GM23338 (cell line): ENCODE results near the gene HSH2D. TPM values are rescaled to one million over a fixed set of nuclear protein-coding genes. Genes with fewer than 3 reads are reported as not detected.

Experiments
- ATAC-seq: fragments of 200-7000 bp; cut with Tn5 transposase; 3 replicates; pipeline ENCODE4 v1.9.1; 2020
- DNase-seq: peaks from one replicate; pipeline ENCODE4 v3.0.0-alpha.2; 2015; ENCODE audit warnings: low spot score
- H2AFZ ChIP-seq: fragments of 200-600 bp; sonication (generic); 2 replicates; pipeline ENCODE4 v1.8.0; 2016; ENCODE audit warnings: antibody characterized with exemption, mild to moderate bottlenecking, moderate library complexity
- H3F3A ChIP-seq: fragments of 200-600 bp; sonication (generic); replicated peaks from 2 replicates; pipeline ENCODE4 v1.8.0; 2017; ENCODE audit warnings: antibody characterized with exemption, mixed run types, low read depth
- H3K27ac ChIP-seq: fragments of 200-600 bp; sonication (generic); 2 replicates; pipeline ENCODE4 v1.6.1; 2016; ENCODE audit warnings: low read depth
- H3K27me3 ChIP-seq: fragments of 200-600 bp; sonication (generic); 2 replicates; pipeline ENCODE4 v1.8.0; 2016; ENCODE audit warnings: mild to moderate bottlenecking, mixed run types, moderate library complexity; ENCODE audit not compliant: insufficient read depth
- H3K36me3 ChIP-seq: fragments of 200-600 bp; sonication (generic); 2 replicates; pipeline ENCODE4 v1.8.0; 2016; ENCODE audit warnings: mild to moderate bottlenecking; ENCODE audit not compliant: insufficient read depth
- H3K4me1 ChIP-seq: fragments of 200-600 bp; sonication (generic); 2 replicates; pipeline ENCODE4 v1.8.0; 2016; ENCODE audit warnings: mild to moderate bottlenecking, moderate library complexity; ENCODE audit not compliant: insufficient read depth
- H3K4me2 ChIP-seq: fragments of 200-600 bp; sonication (generic); 2 replicates; pipeline ENCODE4 v1.7.1; 2017; ENCODE audit warnings: mixed run types
- H3K4me3 ChIP-seq: fragments of 200-600 bp; sonication (generic); 2 replicates; pipeline ENCODE4 v1.6.1; 2016; ENCODE audit warnings: mixed run types
- H3K79me2 ChIP-seq: fragments of 200-600 bp; sonication (generic); replicated peaks from 2 replicates; pipeline ENCODE4 v1.8.0; 2017; ENCODE audit warnings: mild to moderate bottlenecking; ENCODE audit not compliant: insufficient read depth
- H3K9me2 ChIP-seq: fragments of 200-600 bp; sonication (generic); 2 replicates; pipeline ENCODE4 v1.8.0; 2017; ENCODE audit not compliant: insufficient read depth
- H4K20me1 ChIP-seq: fragments of 200-600 bp; sonication (generic); replicated peaks from 2 replicates; pipeline ENCODE4 v1.8.0; 2017; ENCODE audit warnings: mild to moderate bottlenecking; ENCODE audit not compliant: insufficient read depth
- H3K27ac Mint-ChIP-seq: 2 replicates; pipeline ENCODE4 v1.8.0; 2020; ENCODE audit warnings: inconsistent platforms, mild to moderate bottlenecking, moderate library complexity, mixed read lengths
- H3K27me3 Mint-ChIP-seq: 3 replicates; pipeline ENCODE4 v1.8.0; 2022; ENCODE audit warnings: low read depth, mild to moderate bottlenecking, moderate library complexity, mixed read lengths, inconsistent platforms; ENCODE audit not compliant: insufficient read depth, poor library complexity
- H3K36me3 Mint-ChIP-seq: 3 replicates; pipeline ENCODE4 v1.8.0; 2021; ENCODE audit warnings: low read depth, mild to moderate bottlenecking, inconsistent platforms, moderate library complexity, mixed read lengths
- H3K4me1 Mint-ChIP-seq: 3 replicates; pipeline ENCODE4 v1.8.0; 2020; ENCODE audit warnings: mild to moderate bottlenecking, inconsistent platforms, mixed read lengths
- H3K4me3 Mint-ChIP-seq: 3 replicates; pipeline ENCODE4 v1.8.0; 2021; ENCODE audit warnings: moderate library complexity, mild to moderate bottlenecking, inconsistent platforms, mixed read lengths
- H3K9me3 Mint-ChIP-seq: 3 replicates; pipeline ENCODE4 v1.8.0; 2020; ENCODE audit warnings: moderate library complexity, mild to moderate bottlenecking, inconsistent platforms, mixed read lengths
- CREB1 ChIP-seq: fragments of 250-450 bp; sonication (Bioruptor Pico); IDR thresholded peaks from 2 replicates; pipeline ENCODE4 v1.5.0; 2020; ENCODE audit warnings: low read depth, mild to moderate bottlenecking, moderate library complexity
- EZH2 ChIP-seq: fragments of 200-600 bp; sonication (generic); IDR thresholded peaks from one replicate; pipeline ENCODE4 v1.8.0; 2017; ENCODE audit warnings: antibody characterized with exemption, mild to moderate bottlenecking, low read depth; ENCODE audit not compliant: unreplicated experiment
- EZH2phosphoT487 ChIP-seq: fragments of 200-600 bp; sonication (generic); IDR thresholded peaks from one replicate; pipeline ENCODE4 v1.8.1; 2018; ENCODE audit warnings: antibody characterized with exemption; ENCODE audit not compliant: unreplicated experiment
- JUNB ChIP-seq: IDR thresholded peaks from one replicate; pipeline ENCODE4 v1.6.1; 2016; ENCODE audit warnings: antibody characterized with exemption; ENCODE audit not compliant: unreplicated experiment
- POLR2AphosphoS5 ChIP-seq: IDR thresholded peaks from 2 replicates; pipeline ENCODE4 v1.6.1; 2016; ENCODE audit warnings: antibody characterized with exemption, low read depth
- REST ChIP-seq: IDR thresholded peaks from one replicate; pipeline ENCODE4 v1.6.1; 2018; ENCODE audit warnings: antibody characterized with exemption; ENCODE audit not compliant: unreplicated experiment
- STAT1 ChIP-seq: IDR thresholded peaks from one replicate; pipeline ENCODE4 v1.6.1; 2016; ENCODE audit warnings: antibody characterized with exemption; ENCODE audit not compliant: unreplicated experiment
- ZNF114 ChIP-seq: fragments of 250-450 bp; sonication (Bioruptor Pico); IDR thresholded peaks from 2 replicates; pipeline ENCODE4 v1.5.0; 2020; ENCODE audit warnings: mild to moderate bottlenecking, moderate library complexity
- ZNF462 ChIP-seq: fragments of 250-450 bp; sonication (Bioruptor Pico); IDR thresholded peaks from 2 replicates; pipeline ENCODE4 v1.5.0; 2020; ENCODE audit warnings: mild to moderate bottlenecking, moderate library complexity
- polyA plus RNA-seq: library from polyadenylated mRNA; unstranded; fragments of >200 nt; fragmentation: Nextera tagmentation; extraction: Ambion mirVana; gene quantifications from 2 replicates; pipeline ENCODE4 v1.2.1, GENCODE V29; 2016
- total RNA-seq: library from RNA; depleted of rRNA; stranded (reverse); fragments of >200 nt; shearing (Covaris generic); gene quantifications from 2 replicates; pipeline ENCODE4 v1.2.3, GENCODE V29; 2014
- TF ChIP-seq, protein P1 (sequence below): IDR thresholded peaks from 2 replicates; pipeline ENCODE4 v1.6.1; 2016; ENCODE audit warnings: antibody characterized with exemption

The HSH2D gene
- total and polyA plus RNA-seq, 2 experiments from 2014 or later = 0.81 to 1.4 TPM

DNA sequence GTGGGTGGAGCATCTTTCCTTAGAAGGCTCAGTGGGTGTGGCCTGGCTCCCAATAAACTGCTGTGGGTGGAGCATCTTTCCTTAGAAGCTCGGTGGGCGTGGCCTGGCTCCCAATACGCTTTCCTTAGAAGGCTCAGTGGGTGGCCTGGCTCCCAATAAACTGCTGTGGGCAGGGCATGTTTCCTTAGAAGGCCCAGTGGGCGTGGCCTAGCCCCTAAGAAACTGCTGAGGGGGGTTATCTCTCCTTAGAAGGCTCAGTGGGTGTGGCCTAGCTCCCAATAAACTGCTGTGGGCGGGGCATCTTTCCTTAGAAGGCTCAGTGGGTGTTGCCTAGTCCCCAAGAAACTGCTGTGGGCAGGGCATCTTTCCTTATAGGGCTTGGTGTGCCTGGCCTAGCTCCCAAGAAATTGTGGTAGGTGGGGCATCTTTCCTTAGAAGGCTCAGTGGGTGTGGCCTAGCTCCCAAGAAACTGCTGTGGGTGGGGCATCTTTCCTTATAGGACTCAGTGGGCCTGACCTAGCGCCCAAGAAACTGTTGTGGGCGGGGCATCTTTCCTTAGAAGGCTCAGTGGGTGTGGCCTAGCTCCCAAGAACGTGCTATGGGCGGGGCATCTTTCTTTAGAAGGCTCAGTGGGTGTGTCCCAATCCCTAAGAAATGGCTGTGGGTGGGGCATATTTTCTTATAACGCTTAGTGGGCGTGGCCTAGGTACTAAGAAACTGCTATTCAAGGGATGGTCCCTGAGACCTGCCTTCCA, 10.3 kb downstream of the HSH2D start (continued):
- TF ChIP-seq REST = no peak
- no peak for TF ChIP-seq STAT1
- no peak for TF ChIP-seq JUNB
- no peak for TF ChIP-seq ZNF114 (CRISPR knock-in tag)
- no peak for TF ChIP-seq POLR2AphosphoS5
- no peak for TF ChIP-seq EZH2phosphoT487

DNA sequence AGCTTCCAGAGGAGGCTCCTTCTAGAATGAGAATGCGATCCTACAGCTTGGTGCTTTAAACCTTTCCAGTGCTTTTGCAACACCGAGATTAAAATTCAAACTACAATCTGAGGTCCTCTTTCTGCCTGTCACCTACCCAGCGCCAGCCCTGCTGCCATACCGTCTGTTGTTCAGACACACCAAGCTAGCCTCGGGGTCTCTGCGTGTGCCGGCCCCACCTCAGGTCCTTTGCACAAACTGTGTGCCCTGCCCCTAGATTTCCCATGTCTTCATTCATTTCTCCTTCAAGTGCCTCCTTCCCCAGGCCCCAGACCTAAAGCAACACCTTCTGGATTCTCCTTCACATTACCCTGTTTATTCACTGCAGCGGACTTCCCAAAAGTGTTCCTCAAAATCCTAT, 11.1 kb downstream of the HSH2D start:
- Histone ChIP-seq H3K9me2 (no peaks in the 10 kb centered on the region), H3K79me2 (no peaks in the 10 kb centered on the region), H3K27ac (no peak overlapping the region), H3K36me3 (no peaks in the 10 kb centered on the region), H4K20me1 (no peaks in the 10 kb centered on the region), H3K4me1 (no peaks in the 10 kb centered on the region), H2AFZ (no peak overlapping the region), H3K4me2 (no peak overlapping the region), H3K4me3 (no peak overlapping the region), H3K27me3 (no peaks in the 10 kb centered on the region), H3F3A (no peaks in the 10 kb centered on the region)
- Mint-ChIP-seq H3K36me3 (no peaks in the 10 kb centered on the region; the same call in 2 of the 3 replicates), H3K4me3 (no peak overlapping the region), H3K27me3 (peaks cover 11% of the 10 kb centered on the region), H3K4me1 (no peaks in the 10 kb centered on the region), H3K9me3 (peaks cover 2% of the 10 kb centered on the region; the same call in 1 of the 3 replicates), H3K27ac (no peak overlapping the region)
- ATAC-seq (no peak), DNase-seq (no peak)
- TF ChIP-seq CREB1 (CRISPR knock-in tag) = no peak
- TF ChIP-seq, protein P1, sequence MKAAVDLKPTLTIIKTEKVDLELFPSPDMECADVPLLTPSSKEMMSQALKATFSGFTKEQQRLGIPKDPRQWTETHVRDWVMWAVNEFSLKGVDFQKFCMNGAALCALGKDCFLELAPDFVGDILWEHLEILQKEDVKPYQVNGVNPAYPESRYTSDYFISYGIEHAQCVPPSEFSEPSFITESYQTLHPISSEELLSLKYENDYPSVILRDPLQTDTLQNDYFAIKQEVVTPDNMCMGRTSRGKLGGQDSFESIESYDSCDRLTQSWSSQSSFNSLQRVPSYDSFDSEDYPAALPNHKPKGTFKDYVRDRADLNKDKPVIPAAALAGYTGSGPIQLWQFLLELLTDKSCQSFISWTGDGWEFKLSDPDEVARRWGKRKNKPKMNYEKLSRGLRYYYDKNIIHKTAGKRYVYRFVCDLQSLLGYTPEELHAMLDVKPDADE = no peak
- no peak for TF ChIP-seq EZH2
- no peak for TF ChIP-seq ZNF114 (CRISPR knock-in tag)
- TF ChIP-seq ZNF462 (CRISPR knock-in tag) = no peak
- TF ChIP-seq REST = no peak
